HCT116 (cell line): Measurements from ENCODE around the gene FAM177B. TPM values are rescaled to one million over a fixed set of nuclear protein-coding genes. Genes with fewer than 3 reads are reported as not detected.

ENCODE experiments used
- ATAC-seq: fragments of 200-7000 bp; cut with Tn5 transposase; 2 replicates; pipeline ENCODE4 v1.9.1; 2020; ENCODE audit warnings: mild to moderate bottlenecking, moderate library complexity
- BruUV-seq: library from RNA; stranded (reverse); fragments of 400-500 nt; replicated peaks from 2 replicates; lab custom pipeline; 2021; lab: Mats Ljungman, UMichigan
- CTCF ChIA-PET: fragments of 300-600 bp; sonication (Branson Sonifier 250); formaldehyde crosslinking; loops from one replicate; lab custom pipeline; 2021; ENCODE audit warnings: antibody characterized with exemption; lab: Charles Lee
- POLR2A ChIA-PET: fragments of 300-600, 350-600 bp; sonication (Branson Sonifier 250); formaldehyde crosslinking; loops from one replicate; lab custom pipeline; 2021; ENCODE audit warnings: antibody characterized with exemption; lab: Charles Lee
- RAD21 ChIA-PET, 2 experiments: fragments of 300-600 bp; sonication (Branson Sonifier 250); formaldehyde crosslinking; loops; one replicate each; lab custom pipeline; 2023; ENCODE audit warnings: low total read pairs in 2 of 2; ENCODE audit not compliant: uncharacterized antibody in 2 of 2, unreplicated experiment in 2 of 2, low non-redundant PET in 1 of 2; lab: Charles Lee
- DNase-seq: peaks from one replicate; pipeline ENCODE4 v3.0.0-alpha.2; 2010; ENCODE audit warnings: low read depth, low spot score
- H2AFZ ChIP-seq: fragments of 200-600 bp; shearing (Covaris generic), sonication (generic); 2 replicates; pipeline ENCODE4 v1.6.1; 2017; ENCODE audit warnings: low read depth, mixed run types, mixed read lengths, antibody characterized with exemption, low read length; ENCODE audit not compliant: poor library complexity, severe bottlenecking
- H3K27ac ChIP-seq: 2 replicates; pipeline ENCODE4 v1.5.1; 2012; ENCODE audit warnings: low read depth, low read length
- H3K27me3 ChIP-seq: fragments of 200-600 bp; sonication (generic); 2 replicates; pipeline ENCODE4 v1.6.1; 2016; ENCODE audit warnings: mixed run types, low read length, mixed read lengths; ENCODE audit not compliant: insufficient read depth
- H3K36me3 ChIP-seq, 2 experiments: fragments of 200-500 bp in 1 of 2; fragments of 200-600 bp in 1 of 2; sonication (Bioruptor generic) in 1 of 2; sonication (generic) in 1 of 2; 2 replicates each; pipeline versions ENCODE4 v1.5.1 to v1.6.1; 2014 to 2016; ENCODE audit warnings: low read length in 2 of 2, inconsistent platforms in 1 of 2, mixed read lengths in 1 of 2, mixed run types in 1 of 2; ENCODE audit not compliant: insufficient read depth in 2 of 2, control insufficient read depth in 1 of 2
- H3K4me1 ChIP-seq, 2 experiments: fragments of 200-600 bp in 1 of 2; sonication (generic) in 1 of 2; 2 replicates each; pipeline versions ENCODE4 v1.5.1 to v1.6.1; 2012 to 2017; ENCODE audit warnings: low read length in 2 of 2, inconsistent platforms in 1 of 2, mild to moderate bottlenecking in 1 of 2, mixed read lengths in 1 of 2, mixed run types in 1 of 2, moderate library complexity in 1 of 2; ENCODE audit not compliant: insufficient read depth in 2 of 2, control insufficient read depth in 1 of 2
- H3K4me2 ChIP-seq: fragments of 200-600 bp; sonication (generic); 2 replicates; pipeline ENCODE4 v1.6.1; 2017; ENCODE audit warnings: mixed run types, low read length, mixed read lengths
- H3K4me3 ChIP-seq, 2 experiments: fragments of 200-600 bp in 1 of 2; sonication (generic) in 1 of 2; replicated peaks in 1 of 2; 2 replicates each; pipeline ENCODE4 v1.5.1; 2011 to 2016; ENCODE audit warnings: low read length in 2 of 2, control low read depth in 1 of 2, low read depth in 1 of 2, mild to moderate bottlenecking in 1 of 2, mixed read lengths in 1 of 2, mixed run types in 1 of 2
- H3K79me2 ChIP-seq: fragments of 200-600 bp; sonication (generic); 2 replicates; pipeline ENCODE4 v1.6.1; 2017; ENCODE audit warnings: mild to moderate bottlenecking, mixed run types, low read length, moderate library complexity, mixed read lengths; ENCODE audit not compliant: insufficient read depth
- H3K9ac ChIP-seq: fragments of 200-600 bp; sonication (generic); 2 replicates; pipeline ENCODE4 v1.6.1; 2016; ENCODE audit warnings: low read length, mixed read lengths
- H3K9me2 ChIP-seq: fragments of 200-600 bp; sonication (generic), shearing (Covaris generic); 2 replicates; pipeline ENCODE4 v1.6.1; 2017; ENCODE audit warnings: mixed run types, mild to moderate bottlenecking, moderate library complexity; ENCODE audit not compliant: insufficient read depth
- H3K9me3 ChIP-seq, 2 experiments: fragments of 200-500 bp in 1 of 2; fragments of 200-600 bp in 1 of 2; sonication (Bioruptor generic) in 1 of 2; sonication (generic) in 1 of 2; 2 replicates each; pipeline ENCODE4 v1.6.1; 2014 to 2017; ENCODE audit warnings: low read length in 2 of 2, mixed read lengths in 2 of 2, inconsistent platforms in 1 of 2, low read depth in 1 of 2, mild to moderate bottlenecking in 1 of 2, mixed run types in 1 of 2, moderate library complexity in 1 of 2; ENCODE audit not compliant: control insufficient read depth in 1 of 2, insufficient read depth in 1 of 2
- H4K20me1 ChIP-seq: fragments of 200-600 bp; sonication (generic), shearing (Covaris generic); 2 replicates; pipeline ENCODE4 v1.6.1; 2017; ENCODE audit warnings: mixed run types, mild to moderate bottlenecking, moderate library complexity; ENCODE audit not compliant: insufficient read depth
- CBX3 ChIP-seq: IDR thresholded peaks from 2 replicates; pipeline ENCODE4 v1.6.1; 2012; ENCODE audit warnings: low read depth
- CEBPB ChIP-seq: IDR thresholded peaks from 2 replicates; pipeline ENCODE4 v1.6.1; 2012; ENCODE audit warnings: low read depth
- EGR1 ChIP-seq: IDR thresholded peaks from 2 replicates; pipeline ENCODE4 v1.6.1; 2012; ENCODE audit warnings: low read depth
- ELF1 ChIP-seq: IDR thresholded peaks from 2 replicates; pipeline ENCODE4 v1.6.1; 2012; ENCODE audit warnings: low read depth, borderline replicate concordance
- EZH2 ChIP-seq: fragments of 200-600 bp; sonication (generic); IDR thresholded peaks from 2 replicates; pipeline ENCODE4 v1.6.1; 2017; ENCODE audit warnings: antibody characterized with exemption, mixed run types
- JUND ChIP-seq: IDR thresholded peaks from 2 replicates; pipeline ENCODE4 v1.6.1; 2012
- MAX ChIP-seq: IDR thresholded peaks from 2 replicates; pipeline ENCODE4 v1.6.1; 2012
- POLR2AphosphoS5 ChIP-seq: IDR thresholded peaks from 2 replicates; pipeline ENCODE4 v1.6.1; 2011; ENCODE audit warnings: mild to moderate bottlenecking, low read depth, low read length, moderate library complexity
- SRF ChIP-seq: IDR thresholded peaks from 2 replicates; pipeline ENCODE4 v1.6.1; 2012; ENCODE audit warnings: low read depth
- TCF7L2 ChIP-seq: IDR thresholded peaks from 2 replicates; pipeline ENCODE4 v1.7.0; 2011; ENCODE audit warnings: borderline replicate concordance, inconsistent platforms; ENCODE audit not compliant: insufficient read depth, insufficient read length; ENCODE audit errors: extremely low read depth
- ZFX ChIP-seq: fragments of 450-650 bp; IDR thresholded peaks from 2 replicates; pipeline ENCODE4 v1.6.1; 2017
- intact Hi-C: fragments of 100-400 bp; cut with micrococcal nuclease; formaldehyde crosslinking; loops from 2 replicates; pipeline ENCODE4 v1.10.0; 2022
- total RNA-seq: library from RNA; stranded (reverse); gene quantifications from one replicate; pipeline ENCODE4 v1.2.1, GENCODE V29; 2021; ENCODE audit not compliant: unreplicated experiment
- TF ChIP-seq, protein P1 (sequence below): IDR thresholded peaks from 2 replicates; pipeline ENCODE4 v1.6.1; 2012
- TF ChIP-seq, protein P2 (sequence below): IDR thresholded peaks from 2 replicates; pipeline ENCODE4 v1.6.1; 2012; ENCODE audit warnings: low read depth

FAM177B gene
- total RNA-seq, 1 experiment from 2014 or later = not detected

DNA sequence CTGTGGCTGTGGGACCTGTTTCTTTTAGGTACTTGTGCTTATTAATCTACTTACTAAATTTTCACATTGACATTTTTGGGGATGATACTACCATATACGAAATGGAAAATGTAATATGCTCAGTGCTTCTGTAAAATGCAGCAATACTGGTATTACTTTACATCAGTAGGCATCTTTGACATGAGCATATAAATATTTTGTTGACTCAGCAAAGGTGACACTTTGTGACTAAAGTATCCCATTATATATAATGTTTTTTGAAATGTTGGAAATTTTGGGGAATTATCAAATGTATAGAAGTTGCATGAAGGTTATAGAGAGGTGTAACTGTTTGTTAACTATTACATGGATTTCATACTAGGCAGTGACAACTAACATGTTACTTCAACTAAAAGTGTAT, 2.3 kb upstream of the FAM177B start:
- H3K36me3 ChIP-seq = peaks cover 20 to 39% of the 10 kb centered on the region in 2 experiments; a peak in 3 of 4 replicates
- no peak overlapping the region for H3K9ac ChIP-seq
- ChIA-PET RAD21 (no interaction called here), CTCF (no interaction called here)
- no peak overlapping the region for H3K4me2 ChIP-seq
- TF ChIP-seq EGR1 (no peak), MAX (no peak), CBX3 (no peak), EZH2 (no peak), ELF1 (no peak)
- TF ChIP-seq, protein P1, sequence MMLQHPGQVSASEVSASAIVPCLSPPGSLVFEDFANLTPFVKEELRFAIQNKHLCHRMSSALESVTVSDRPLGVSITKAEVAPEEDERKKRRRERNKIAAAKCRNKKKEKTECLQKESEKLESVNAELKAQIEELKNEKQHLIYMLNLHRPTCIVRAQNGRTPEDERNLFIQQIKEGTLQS = no peak
- TF ChIP-seq, all 23 proteins: peak for 0
- H3K9me2 ChIP-seq = no peaks in the 10 kb centered on the region
- no TSS peak for BruUV-seq
- no peak for DNase-seq
- no peak for ATAC-seq
- H3K27ac ChIP-seq = no peak overlapping the region
- H4K20me1 ChIP-seq = no peaks in the 10 kb centered on the region
- intact Hi-C loops = no loop called here
- H3K9me3 ChIP-seq = no peaks in the 10 kb centered on the region
- H3K27me3 ChIP-seq = no peaks in the 10 kb centered on the region
- H3K4me3 ChIP-seq = no peak overlapping the region
- H2AFZ ChIP-seq = no peak overlapping the region
- no peaks in the 10 kb centered on the region for H3K4me1 ChIP-seq
- no peaks in the 10 kb centered on the region for H3K79me2 ChIP-seq
- POLR2A ChIA-PET = no interaction called here

DNA sequence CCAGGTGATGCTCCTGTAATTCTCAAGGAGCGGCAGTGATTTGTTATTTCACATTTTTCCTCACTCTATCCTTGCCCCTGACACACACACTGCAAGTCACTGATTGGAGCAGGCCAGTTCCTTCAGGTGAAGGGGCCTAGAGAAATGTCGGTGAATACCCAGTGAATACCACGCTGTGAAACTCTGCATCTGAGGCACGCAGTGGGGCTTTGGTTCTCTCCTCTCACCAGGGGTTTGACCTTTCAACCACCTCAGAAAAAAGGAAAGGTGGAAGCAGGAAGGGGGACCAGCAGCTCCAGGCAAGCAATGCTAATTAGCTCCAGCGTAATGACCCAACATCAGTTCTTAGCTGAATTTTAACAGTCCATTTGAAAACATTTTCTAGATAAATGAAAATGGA, 532 bp upstream of the FAM177B start:
- no peaks in the 10 kb centered on the region for H4K20me1 ChIP-seq
- RAD21 ChIA-PET = no interaction called here
- no peak overlapping the region for H3K4me3 ChIP-seq
- DNase-seq (no peak), ATAC-seq (no peak)
- TF ChIP-seq ELF1 (no peak), CEBPB (no peak), SRF (no peak), MAX (no peak), JUND (no peak), TCF7L2 (no peak), ZFX (no peak), EGR1 (no peak), EZH2 (no peak), POLR2AphosphoS5 (no peak)
- TF ChIP-seq, protein P2, sequence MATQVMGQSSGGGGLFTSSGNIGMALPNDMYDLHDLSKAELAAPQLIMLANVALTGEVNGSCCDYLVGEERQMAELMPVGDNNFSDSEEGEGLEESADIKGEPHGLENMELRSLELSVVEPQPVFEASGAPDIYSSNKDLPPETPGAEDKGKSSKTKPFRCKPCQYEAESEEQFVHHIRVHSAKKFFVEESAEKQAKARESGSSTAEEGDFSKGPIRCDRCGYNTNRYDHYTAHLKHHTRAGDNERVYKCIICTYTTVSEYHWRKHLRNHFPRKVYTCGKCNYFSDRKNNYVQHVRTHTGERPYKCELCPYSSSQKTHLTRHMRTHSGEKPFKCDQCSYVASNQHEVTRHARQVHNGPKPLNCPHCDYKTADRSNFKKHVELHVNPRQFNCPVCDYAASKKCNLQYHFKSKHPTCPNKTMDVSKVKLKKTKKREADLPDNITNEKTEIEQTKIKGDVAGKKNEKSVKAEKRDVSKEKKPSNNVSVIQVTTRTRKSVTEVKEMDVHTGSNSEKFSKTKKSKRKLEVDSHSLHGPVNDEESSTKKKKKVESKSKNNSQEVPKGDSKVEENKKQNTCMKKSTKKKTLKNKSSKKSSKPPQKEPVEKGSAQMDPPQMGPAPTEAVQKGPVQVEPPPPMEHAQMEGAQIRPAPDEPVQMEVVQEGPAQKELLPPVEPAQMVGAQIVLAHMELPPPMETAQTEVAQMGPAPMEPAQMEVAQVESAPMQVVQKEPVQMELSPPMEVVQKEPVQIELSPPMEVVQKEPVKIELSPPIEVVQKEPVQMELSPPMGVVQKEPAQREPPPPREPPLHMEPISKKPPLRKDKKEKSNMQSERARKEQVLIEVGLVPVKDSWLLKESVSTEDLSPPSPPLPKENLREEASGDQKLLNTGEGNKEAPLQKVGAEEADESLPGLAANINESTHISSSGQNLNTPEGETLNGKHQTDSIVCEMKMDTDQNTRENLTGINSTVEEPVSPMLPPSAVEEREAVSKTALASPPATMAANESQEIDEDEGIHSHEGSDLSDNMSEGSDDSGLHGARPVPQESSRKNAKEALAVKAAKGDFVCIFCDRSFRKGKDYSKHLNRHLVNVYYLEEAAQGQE = no peak
- TF ChIP-seq, protein P1 = no peak
- POLR2A ChIA-PET = interaction anchor here (1.0 kb wide), 1 partner anchor 387 kb away, joined by 3 read pairs; no protein-coding TSS in a partner anchor
- intact Hi-C loops = no loop called here
- no peaks in the 10 kb centered on the region for H3K79me2 ChIP-seq
- H3K9ac ChIP-seq = no peak overlapping the region
- H3K9me3 ChIP-seq = no peaks in the 10 kb centered on the region
- no peaks in the 10 kb centered on the region for H3K9me2 ChIP-seq
- H3K27ac ChIP-seq = no peak overlapping the region
- CTCF ChIA-PET = no interaction called here
- no peak overlapping the region for H2AFZ ChIP-seq
- peaks cover 11 to 27% of the 10 kb centered on the region in 2 experiments; a peak in 3 of 4 replicates for H3K36me3 ChIP-seq
- no peaks in the 10 kb centered on the region for H3K27me3 ChIP-seq
- H3K4me1 ChIP-seq = no peaks in the 10 kb centered on the region
- H3K4me2 ChIP-seq = no peak overlapping the region
- no TSS peak for BruUV-seq
